ENCODE data around the gene DEXI.

GRCh38 chr16:10951026-10951425 is 8.8 kb upstream of the DEXI start:
- TF ChIP-seq, protein P1, sequence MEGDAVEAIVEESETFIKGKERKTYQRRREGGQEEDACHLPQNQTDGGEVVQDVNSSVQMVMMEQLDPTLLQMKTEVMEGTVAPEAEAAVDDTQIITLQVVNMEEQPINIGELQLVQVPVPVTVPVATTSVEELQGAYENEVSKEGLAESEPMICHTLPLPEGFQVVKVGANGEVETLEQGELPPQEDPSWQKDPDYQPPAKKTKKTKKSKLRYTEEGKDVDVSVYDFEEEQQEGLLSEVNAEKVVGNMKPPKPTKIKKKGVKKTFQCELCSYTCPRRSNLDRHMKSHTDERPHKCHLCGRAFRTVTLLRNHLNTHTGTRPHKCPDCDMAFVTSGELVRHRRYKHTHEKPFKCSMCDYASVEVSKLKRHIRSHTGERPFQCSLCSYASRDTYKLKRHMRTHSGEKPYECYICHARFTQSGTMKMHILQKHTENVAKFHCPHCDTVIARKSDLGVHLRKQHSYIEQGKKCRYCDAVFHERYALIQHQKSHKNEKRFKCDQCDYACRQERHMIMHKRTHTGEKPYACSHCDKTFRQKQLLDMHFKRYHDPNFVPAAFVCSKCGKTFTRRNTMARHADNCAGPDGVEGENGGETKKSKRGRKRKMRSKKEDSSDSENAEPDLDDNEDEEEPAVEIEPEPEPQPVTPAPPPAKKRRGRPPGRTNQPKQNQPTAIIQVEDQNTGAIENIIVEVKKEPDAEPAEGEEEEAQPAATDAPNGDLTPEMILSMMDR (conservative IDR thresholded peaks at IDR 0.05): no peak
- TF ChIP-seq ZFX (IDR thresholded peaks at IDR 0.05): no peak
